Mesendoderm (in vitro differentiated cells): ENCODE results near the gene TAF6.

Experiments
- DNase-seq: peaks from one replicate; pipeline ENCODE4 v3.0.0; 2013
- H2AK5ac ChIP-seq: 2 replicates; pipeline ENCODE4 v1.6.1; 2013; ENCODE audit warnings: low read length, inconsistent platforms
- H2BK120ac ChIP-seq: 2 replicates; pipeline ENCODE4 v1.6.1; 2013; ENCODE audit warnings: low read depth, mild to moderate bottlenecking, low read length, moderate library complexity, mixed read lengths
- H2BK15ac ChIP-seq: replicated peaks from 2 replicates; pipeline ENCODE4 v1.6.1; 2013; ENCODE audit warnings: low read depth, mild to moderate bottlenecking, moderate library complexity
- H2BK5ac ChIP-seq: 2 replicates; pipeline ENCODE4 v1.6.1; 2013; ENCODE audit warnings: low read length, inconsistent platforms
- H3K18ac ChIP-seq: 2 replicates; pipeline ENCODE4 v1.6.1; 2013; ENCODE audit warnings: mild to moderate bottlenecking, low read length, mixed read lengths
- H3K23ac ChIP-seq: one replicate; pipeline ENCODE4 v1.6.1; 2013; ENCODE audit warnings: low read length
- H3K27ac ChIP-seq: 2 replicates; pipeline ENCODE4 v1.5.1; 2013; ENCODE audit warnings: low read depth, mild to moderate bottlenecking, inconsistent platforms, low read length, moderate library complexity
- H3K27me3 ChIP-seq: 2 replicates; pipeline ENCODE4 v1.6.1; 2013; ENCODE audit warnings: low read length, control low read depth, mild to moderate bottlenecking, inconsistent platforms; ENCODE audit not compliant: insufficient read depth, poor library complexity
- H3K36me3 ChIP-seq: 2 replicates; pipeline ENCODE4 v1.6.1; 2013; ENCODE audit warnings: low read length, inconsistent platforms; ENCODE audit not compliant: control insufficient read depth, insufficient read depth
- H3K4ac ChIP-seq: one replicate; pipeline ENCODE4 v1.6.1; 2013; ENCODE audit warnings: low read depth, mild to moderate bottlenecking, low read length, moderate library complexity
- H3K4me1 ChIP-seq: 2 replicates; pipeline ENCODE4 v1.6.1; 2013; ENCODE audit warnings: low read depth, low read length, inconsistent platforms; ENCODE audit not compliant: control insufficient read depth
- H3K4me2 ChIP-seq: 2 replicates; pipeline ENCODE4 v1.6.1; 2013; ENCODE audit warnings: low read length
- H3K4me3 ChIP-seq: 2 replicates; pipeline ENCODE4 v1.5.1; 2013; ENCODE audit warnings: mild to moderate bottlenecking, low read length
- H3K56ac ChIP-seq: one replicate; pipeline ENCODE4 v1.6.1; 2013; ENCODE audit warnings: low read length
- H3K79me1 ChIP-seq: 2 replicates; pipeline ENCODE4 v1.6.1; 2013; ENCODE audit warnings: low read length, inconsistent platforms
- H3K79me2 ChIP-seq: 2 replicates; pipeline ENCODE4 v1.6.1; 2013; ENCODE audit warnings: mild to moderate bottlenecking, low read length; ENCODE audit not compliant: control insufficient read depth, insufficient read depth
- H3K9ac ChIP-seq: 2 replicates; pipeline ENCODE4 v1.6.1; 2013; ENCODE audit warnings: low read length, inconsistent platforms
- H4K5ac ChIP-seq: one replicate; pipeline ENCODE4 v1.6.1; 2013; ENCODE audit warnings: low read length
- H4K8ac ChIP-seq: one replicate; pipeline ENCODE4 v1.6.1; 2013; ENCODE audit warnings: low read depth, mild to moderate bottlenecking, control low read depth, low read length, moderate library complexity
- WGBS: extraction: QIAGEN DNeasy Blood & Tissue Kit; methylation state at CpG from one replicate; pipeline ENCODE4 v1.1.7; 2013; ENCODE audit warnings: low lambda C conversion rate, missing lambda C conversion rate; ENCODE audit not compliant: insufficient coverage; ENCODE audit errors: extremely low coverage; 5-methylcytosine and 5-hydroxymethylcytosine counted together

The TAF6 gene

DNA sequence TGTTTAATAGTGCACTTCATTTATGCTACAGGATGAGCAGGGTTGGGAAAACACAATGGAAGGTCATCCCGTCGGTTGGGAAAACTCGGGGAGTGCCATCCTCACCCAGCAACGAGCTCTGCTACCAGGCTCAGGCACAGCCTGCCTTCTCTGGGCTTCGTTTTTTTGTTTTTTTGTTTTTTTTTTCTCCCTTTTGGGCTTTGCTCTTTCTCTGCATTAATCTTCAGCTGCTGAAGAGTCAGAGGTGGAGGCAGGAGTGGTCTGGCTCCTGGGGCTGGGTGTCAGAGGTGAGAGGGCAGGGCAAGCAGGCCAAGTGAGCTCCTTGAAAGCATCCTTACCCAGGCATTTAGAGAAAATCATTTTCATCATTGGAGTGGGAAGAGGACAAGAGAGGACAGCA lies 49.2 kb downstream of the TAF6 start:
- no peak overlapping the region for H2BK120ac ChIP-seq
- WGBS: no CpG with 5 or more reads among the region's 5 CpGs
- H3K18ac ChIP-seq: no peak overlapping the region
- DNase-seq: no peak
- no peak overlapping the region for H3K23ac ChIP-seq
- H4K5ac ChIP-seq: no peak overlapping the region
- H2BK5ac ChIP-seq: no peak overlapping the region
- H3K27me3 ChIP-seq: no peaks in the 10 kb centered on the region
- H2BK15ac ChIP-seq: no peak overlapping the region
- H4K8ac ChIP-seq: no peak overlapping the region
- no peak overlapping the region for H2AK5ac ChIP-seq
- H3K4me3 ChIP-seq: peak overlapping the region; percentile 23
- no peak overlapping the region for H3K27ac ChIP-seq
- peaks cover 41% of the 10 kb centered on the region for H3K36me3 ChIP-seq
- H3K9ac ChIP-seq: no peak overlapping the region
- H3K4me1 ChIP-seq: no peaks in the 10 kb centered on the region
- H3K4ac ChIP-seq: no peak overlapping the region
- H3K79me2 ChIP-seq: no peaks in the 10 kb centered on the region
- H3K79me1 ChIP-seq: peaks cover 1% of the 10 kb centered on the region
- H3K56ac ChIP-seq: no peak overlapping the region
- no peak overlapping the region for H3K4me2 ChIP-seq

GRCh38 chr7:100066953-100067352 lies 52.2 kb downstream of the TAF6 start:
- no peak overlapping the region for H3K27ac ChIP-seq
- H2BK5ac ChIP-seq: no peak overlapping the region
- H4K8ac ChIP-seq: no peak overlapping the region
- H3K27me3 ChIP-seq: no peaks in the 10 kb centered on the region
- no peak overlapping the region for H3K18ac ChIP-seq
- H3K56ac ChIP-seq: no peak overlapping the region
- no peak overlapping the region for H3K23ac ChIP-seq
- DNase-seq: no peak
- no peak overlapping the region for H2BK15ac ChIP-seq
- H3K9ac ChIP-seq: no peak overlapping the region
- no peak overlapping the region for H3K4me2 ChIP-seq
- no peaks in the 10 kb centered on the region for H3K4me1 ChIP-seq
- H3K4me3 ChIP-seq: no peak overlapping the region
- no peak overlapping the region for H3K4ac ChIP-seq
- H3K36me3 ChIP-seq: peaks cover 29% of the 10 kb centered on the region
- WGBS: no CpG with 5 or more reads among the region's 7 CpGs
- H3K79me2 ChIP-seq: no peaks in the 10 kb centered on the region
- no peak overlapping the region for H4K5ac ChIP-seq
- H2AK5ac ChIP-seq: no peak overlapping the region
- no peaks in the 10 kb centered on the region for H3K79me1 ChIP-seq
- H2BK120ac ChIP-seq: no peak overlapping the region

GRCh38 chr7:100065452-100066186 lies 53.5 kb downstream of the TAF6 start:
- WGBS: no CpG with 5 or more reads among the region's 8 CpGs
- Histone ChIP-seq H3K4me1 (no peaks in the 10 kb centered on the region), H4K8ac (no peak overlapping the region), H3K9ac (no peak overlapping the region), H2AK5ac (no peak overlapping the region), H3K4ac (no peak overlapping the region), H3K27me3 (no peaks in the 10 kb centered on the region), H4K5ac (no peak overlapping the region), H3K27ac (no peak overlapping the region), H2BK15ac (no peak overlapping the region), H3K79me2 (no peaks in the 10 kb centered on the region), H3K23ac (no peak overlapping the region), H3K56ac (no peak overlapping the region), H2BK5ac (no peak overlapping the region), H3K79me1 (no peaks in the 10 kb centered on the region), H3K4me3 (no peak overlapping the region), H3K4me2 (no peak overlapping the region), H3K36me3 (peaks cover 20% of the 10 kb centered on the region), H3K18ac (no peak overlapping the region), H2BK120ac (no peak overlapping the region)
- DNase-seq: no peak

DNA sequence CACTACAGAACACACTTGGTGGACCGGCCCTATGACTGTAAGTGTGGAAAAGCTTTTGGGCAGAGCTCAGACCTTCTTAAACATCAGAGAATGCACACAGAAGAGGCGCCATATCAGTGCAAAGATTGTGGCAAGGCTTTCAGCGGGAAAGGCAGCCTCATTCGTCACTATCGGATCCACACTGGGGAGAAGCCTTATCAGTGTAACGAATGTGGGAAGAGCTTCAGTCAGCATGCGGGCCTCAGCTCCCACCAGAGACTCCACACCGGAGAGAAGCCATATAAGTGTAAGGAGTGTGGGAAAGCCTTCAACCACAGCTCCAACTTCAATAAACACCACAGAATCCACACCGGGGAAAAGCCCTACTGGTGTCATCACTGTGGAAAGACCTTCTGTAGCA lies 55.0 kb downstream of the TAF6 start:
- Histone ChIP-seq H3K56ac (no peak overlapping the region), H3K4me2 (no peak overlapping the region), H3K79me2 (no peaks in the 10 kb centered on the region), H3K36me3 (peaks cover 14% of the 10 kb centered on the region), H3K4me1 (no peaks in the 10 kb centered on the region), H3K23ac (no peak overlapping the region), H3K4ac (no peak overlapping the region), H3K27ac (no peak overlapping the region), H4K8ac (no peak overlapping the region), H3K9ac (no peak overlapping the region), H2AK5ac (no peak overlapping the region), H2BK120ac (no peak overlapping the region), H4K5ac (no peak overlapping the region), H3K18ac (no peak overlapping the region), H3K27me3 (no peaks in the 10 kb centered on the region), H2BK15ac (no peak overlapping the region), H2BK5ac (no peak overlapping the region), H3K4me3 (no peak overlapping the region), H3K79me1 (no peaks in the 10 kb centered on the region)
- no CpG with 5 or more reads among the region's 9 CpGs for WGBS
- no peak for DNase-seq

DNA sequence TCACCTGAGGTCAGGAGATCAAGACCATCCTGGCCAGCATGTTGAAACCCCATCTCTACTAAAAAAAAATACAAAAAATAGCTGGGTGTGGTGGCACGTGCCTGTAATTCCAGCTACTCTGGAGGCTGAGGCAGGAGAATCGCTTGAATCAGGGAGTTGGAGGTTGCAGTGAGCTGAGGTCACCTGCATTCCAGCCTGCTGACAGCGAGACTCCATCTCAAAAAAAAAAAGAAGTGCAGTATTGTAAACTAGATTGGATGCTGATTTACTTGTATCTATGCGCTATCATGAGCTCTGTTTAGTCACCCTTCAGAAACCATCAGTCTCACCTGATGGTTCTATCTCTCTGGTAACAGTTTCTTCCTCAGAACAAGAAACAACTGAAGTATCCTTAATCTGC lies 55.8 kb downstream of the TAF6 start:
- H2AK5ac ChIP-seq: no peak overlapping the region
- no peak overlapping the region for H4K5ac ChIP-seq
- H2BK120ac ChIP-seq: no peak overlapping the region
- DNase-seq: no peak
- no peaks in the 10 kb centered on the region for H3K27me3 ChIP-seq
- no peak overlapping the region for H4K8ac ChIP-seq
- H3K79me2 ChIP-seq: no peaks in the 10 kb centered on the region
- H3K4me3 ChIP-seq: no peak overlapping the region
- no peak overlapping the region for H3K4ac ChIP-seq
- H3K27ac ChIP-seq: no peak overlapping the region
- H2BK15ac ChIP-seq: no peak overlapping the region
- H3K18ac ChIP-seq: no peak overlapping the region
- H3K36me3 ChIP-seq: peaks cover 15% of the 10 kb centered on the region
- H3K9ac ChIP-seq: no peak overlapping the region
- H3K4me2 ChIP-seq: no peak overlapping the region
- WGBS: no CpG with 5 or more reads among the region's 4 CpGs
- no peak overlapping the region for H3K56ac ChIP-seq
- no peak overlapping the region for H2BK5ac ChIP-seq
- H3K4me1 ChIP-seq: no peaks in the 10 kb centered on the region
- no peak overlapping the region for H3K23ac ChIP-seq
- no peaks in the 10 kb centered on the region for H3K79me1 ChIP-seq
